ENCODE measurements around the gene DEPDC5.
A peak's percentile ranks its signal among the peaks of the same experiment; 100 is the strongest.

The DEPDC5 gene

DNA sequence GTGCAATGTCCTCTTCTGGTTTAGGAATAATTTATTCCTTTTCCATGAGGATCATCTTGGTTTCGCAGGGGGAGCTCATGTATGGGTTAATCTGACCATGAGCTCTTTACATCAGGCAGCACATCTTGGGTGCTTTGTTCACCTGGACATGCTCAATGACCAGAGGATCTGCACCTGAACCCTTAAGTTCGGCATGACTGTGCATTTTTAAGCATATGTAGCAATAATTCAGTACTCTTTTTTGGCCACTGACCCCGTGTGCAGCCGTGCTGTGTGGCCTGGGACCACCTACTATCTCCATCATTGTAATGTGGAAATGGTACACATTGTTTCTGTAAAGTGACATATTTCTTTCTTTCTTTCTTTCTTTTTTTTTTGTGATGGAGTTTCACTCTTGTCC is 62.9 kb downstream of the DEPDC5 start:
- no peak for DNase-seq

DNA sequence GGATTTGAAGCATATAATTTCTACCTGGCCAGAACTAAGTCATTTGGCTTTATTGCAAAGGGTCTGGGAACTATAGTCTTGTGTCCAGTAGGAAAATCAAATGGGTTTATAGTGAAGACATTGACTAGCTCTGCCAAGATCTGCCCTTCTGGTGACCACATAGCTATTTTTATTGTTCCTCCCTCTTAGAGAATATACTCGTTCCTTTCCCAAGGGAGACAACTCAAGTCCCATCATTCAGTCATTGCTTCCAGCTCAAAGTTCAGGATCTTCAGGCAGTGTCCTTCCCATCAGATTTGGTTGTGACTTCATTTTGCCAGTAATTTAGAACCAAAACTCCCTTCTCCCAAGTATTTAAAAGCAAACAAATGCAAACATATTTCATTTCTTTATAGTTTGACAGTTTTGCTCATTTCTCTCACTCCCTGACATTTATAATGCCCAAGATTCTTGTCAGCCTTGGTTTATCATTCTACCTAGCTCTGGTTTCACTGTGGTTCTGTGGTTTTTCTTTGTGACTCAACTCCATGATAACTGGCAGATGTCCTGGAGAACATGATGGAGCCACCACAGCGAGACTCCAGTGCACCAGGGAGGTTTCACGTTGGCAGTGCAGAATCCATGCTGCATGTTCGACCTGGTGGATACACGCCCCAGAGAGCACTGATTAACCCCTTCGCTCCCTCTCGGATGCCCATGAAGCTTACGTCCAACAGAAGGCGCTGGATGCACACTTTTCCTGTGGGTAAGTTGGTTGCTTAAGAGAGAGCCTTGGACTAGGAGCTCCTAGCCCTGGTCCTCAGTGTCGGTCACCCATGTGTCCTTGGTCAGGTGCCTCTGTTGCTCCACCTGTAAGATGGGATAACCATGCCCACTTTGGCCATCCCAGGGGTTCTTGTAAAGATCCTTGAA is 64.9 kb downstream of the DEPDC5 start:
- DNase-seq: no peak

DNA sequence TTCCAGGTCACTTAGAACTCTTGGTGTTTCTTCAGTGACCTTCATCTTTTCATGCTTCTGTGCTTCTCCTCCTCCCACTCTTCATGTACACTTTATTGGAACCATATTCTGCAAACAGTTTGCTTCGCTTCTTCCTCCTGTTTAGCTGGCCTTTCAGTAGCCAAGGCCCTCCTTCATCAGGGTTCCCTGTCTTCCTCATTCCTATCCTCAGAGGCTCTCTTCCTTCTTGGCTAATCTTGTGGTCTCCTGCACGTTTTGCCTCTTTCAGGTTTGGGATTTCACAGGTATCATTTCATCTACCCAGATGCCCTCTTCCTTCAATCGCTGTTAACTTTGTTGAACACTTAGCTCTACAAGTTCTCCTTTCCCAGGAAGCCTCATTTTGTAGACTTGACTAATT is 66.8 kb downstream of the DEPDC5 start:
- no peak for DNase-seq

DNA sequence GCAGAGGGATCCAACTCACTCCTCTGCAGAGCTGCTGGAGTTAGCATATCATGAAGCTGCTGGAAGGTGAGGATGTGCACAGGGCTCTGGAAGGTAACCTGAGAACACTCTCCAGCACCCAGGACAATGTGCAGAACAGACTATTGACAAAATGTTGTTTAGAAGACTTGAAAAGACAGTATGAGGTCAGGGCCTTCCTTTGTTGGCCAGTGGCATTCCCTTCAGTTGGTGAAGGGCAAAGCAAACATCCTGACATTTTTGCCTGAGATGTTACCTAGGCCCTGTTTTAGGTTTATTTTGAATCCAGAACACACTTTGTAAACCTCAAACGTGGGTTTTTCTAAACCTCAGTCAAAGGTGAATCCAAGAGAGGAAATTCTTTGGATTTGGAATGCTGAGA is 67.8 kb downstream of the DEPDC5 start:
- DNase-seq: no peak

DNA sequence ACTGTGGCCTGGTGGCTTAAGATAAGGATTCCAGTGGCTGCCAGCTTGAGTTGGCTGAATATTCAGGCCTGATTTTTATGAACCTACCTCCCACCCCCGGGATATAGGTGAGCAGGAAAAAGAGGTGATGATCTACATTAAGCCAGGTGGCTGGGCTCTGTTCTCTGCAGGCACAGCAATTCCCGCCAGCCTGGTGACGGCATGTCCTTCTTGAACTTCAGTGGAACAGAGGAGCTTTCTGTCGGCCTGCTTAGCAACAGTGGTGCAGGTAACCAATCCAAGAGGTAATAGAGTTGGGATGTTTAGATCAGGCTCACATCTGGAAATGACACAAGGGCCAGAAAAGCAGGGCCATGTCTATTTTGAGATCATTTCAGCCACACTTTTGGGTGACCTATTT is 68.7 kb downstream of the DEPDC5 start:
- no peak for DNase-seq

DNA sequence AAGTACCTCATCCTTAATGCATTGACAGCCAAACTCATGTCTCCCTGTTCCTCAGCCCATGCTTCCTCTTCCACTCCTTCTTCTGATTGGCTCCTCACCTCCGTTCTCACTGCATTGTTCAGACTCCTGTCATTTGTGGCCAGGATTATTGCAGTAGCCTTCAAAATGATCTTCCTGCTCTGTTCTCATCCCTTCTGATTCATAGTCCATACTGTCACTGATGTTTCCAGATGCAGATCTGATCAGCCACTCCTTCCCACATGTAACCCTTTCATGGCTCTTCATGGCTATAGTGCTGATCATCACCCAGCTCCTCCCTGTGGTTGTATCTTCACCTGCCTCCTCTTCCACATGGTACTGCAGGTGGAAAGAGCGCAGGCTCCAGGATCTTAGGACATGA is 71.7 kb downstream of the DEPDC5 start:
- DNase-seq: no peak

DNA sequence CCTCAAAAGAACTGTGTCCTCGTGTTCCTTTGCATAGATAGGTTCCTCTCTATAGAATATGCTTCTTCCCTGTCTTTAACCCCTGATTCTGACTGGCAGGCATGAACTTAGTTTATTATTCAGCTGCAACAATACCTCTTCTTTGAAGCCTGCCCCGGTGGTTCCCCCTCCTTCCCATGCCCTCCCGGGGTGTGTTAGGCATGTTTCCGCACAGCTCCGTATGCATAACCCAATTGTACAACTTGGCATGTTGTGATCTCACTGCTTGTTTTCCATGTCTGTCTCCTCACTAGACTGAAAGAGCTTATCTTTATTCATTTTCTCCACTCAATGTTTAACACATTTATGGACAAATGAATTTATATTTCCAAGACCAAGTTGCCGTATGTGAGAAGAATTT is 72.6 kb downstream of the DEPDC5 start:
- no peak for DNase-seq

DNA sequence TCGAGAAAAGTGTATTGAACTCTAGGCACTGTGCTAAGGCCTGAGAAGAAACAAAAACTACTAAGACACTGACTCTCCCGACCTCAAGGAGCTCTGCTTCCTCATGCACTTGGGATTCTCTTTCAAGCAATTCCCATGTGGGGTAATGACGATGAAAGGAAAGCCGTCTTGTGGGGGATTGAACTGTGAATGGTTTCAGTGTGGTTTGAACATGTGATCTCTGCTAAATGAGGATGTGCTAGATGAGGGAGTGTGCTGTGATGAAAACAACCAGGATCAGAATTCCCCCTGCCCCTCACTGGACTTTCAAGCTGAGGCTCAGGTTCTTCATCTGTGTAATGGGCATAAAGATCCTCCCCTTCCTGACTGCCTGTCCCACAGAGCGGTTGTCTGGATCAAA is 74.9 kb downstream of the DEPDC5 start:
- DNase-seq: no peak

DNA sequence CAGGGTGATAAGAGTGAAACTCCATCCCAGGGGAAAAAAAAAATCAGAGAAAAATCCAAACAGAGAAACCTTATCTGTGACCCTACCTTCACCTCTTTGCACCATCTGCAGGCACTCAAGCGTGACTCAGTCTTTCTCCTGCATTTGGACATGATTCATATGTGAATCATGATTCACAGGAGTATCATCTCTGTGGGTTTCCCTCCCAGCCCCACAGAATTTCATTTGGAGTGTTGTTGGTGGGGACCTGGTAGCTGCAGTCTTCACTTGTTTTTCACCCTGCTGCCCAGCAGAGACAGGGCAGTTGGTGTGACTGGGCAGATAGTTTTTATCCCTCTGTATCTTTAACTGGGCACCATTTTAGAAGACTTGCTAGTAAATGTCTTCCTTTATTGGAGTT is 75.7 kb downstream of the DEPDC5 start:
- DNase-seq: peak; percentile 12

DNA sequence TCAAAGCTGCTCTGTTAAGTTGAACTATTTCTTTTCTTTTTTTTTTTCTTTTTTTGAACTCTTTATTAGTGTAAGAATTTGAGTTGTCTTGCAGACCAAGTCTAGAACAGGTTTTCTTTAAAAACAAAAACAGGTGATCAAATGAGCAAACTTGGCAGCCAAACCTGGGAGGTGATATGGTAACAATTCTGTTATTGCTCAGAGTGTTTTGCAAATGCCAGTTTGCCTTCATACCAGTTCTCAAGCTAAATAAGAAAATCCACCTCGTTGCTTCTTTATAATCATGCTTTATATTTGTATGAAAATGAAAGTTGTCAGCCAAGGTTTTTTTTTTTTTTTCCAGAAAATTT is 76.9 kb downstream of the DEPDC5 start:
- no peak for DNase-seq

DNA sequence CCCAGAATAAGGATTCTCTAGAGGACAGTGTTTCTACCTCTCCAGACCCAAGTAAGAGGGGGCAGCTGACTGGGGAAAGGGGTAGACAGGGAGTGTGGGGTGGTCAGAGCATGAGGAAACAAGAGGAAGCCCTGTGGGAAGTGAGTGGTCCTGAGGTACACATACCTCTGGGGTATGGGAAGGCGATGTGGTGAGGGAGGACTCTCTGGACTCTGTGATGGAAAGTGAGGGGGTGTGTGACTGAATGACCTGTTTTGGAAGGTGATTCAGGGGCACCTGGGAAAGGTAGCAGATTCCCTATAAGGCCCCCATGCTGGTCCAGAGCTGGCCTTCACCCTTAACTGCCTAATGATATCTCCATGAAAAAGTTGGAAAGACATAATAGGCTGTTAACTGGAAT is 80.1 kb downstream of the DEPDC5 start:
- no peak for DNase-seq

DNA sequence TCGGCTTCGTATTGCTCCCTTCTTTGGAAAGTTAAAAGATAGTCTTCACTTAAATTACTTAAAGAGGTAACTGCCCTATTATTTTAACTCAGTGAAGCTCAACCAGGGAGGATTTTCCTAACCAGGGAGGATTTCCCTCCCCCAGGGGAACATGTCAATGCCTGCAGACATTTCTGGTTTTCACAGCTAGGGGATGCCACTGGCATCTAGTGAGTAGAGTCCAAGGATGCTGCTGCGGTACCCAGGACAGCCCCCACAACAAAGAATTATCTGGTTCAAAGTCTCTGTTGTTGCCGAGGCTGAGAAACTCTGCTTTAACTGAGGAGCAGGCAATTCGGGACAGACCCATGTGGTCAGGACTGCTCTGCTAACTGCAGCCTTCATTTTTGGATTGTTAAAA is 82.2 kb downstream of the DEPDC5 start:
- no peak for DNase-seq

DNA sequence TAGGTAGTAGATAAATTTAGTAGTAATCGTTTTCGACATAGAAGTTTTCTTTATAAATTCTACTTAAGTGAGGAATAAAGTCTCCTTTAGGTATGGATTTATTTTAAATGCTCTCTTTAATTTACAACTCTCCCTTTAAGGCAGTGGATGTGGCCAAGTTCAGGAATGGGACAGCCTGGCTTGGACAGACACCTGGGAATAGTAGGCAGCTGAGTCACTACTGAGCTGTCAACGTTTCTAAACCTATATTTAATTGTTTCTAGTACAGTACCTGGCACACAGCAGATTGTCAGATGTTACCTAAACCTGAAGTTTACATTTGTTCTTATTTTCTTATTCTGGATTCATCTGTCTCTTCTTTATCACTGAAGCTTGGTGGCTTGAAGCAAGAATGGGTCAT is 85.1 kb downstream of the DEPDC5 start:
- DNase-seq: no peak

DNA sequence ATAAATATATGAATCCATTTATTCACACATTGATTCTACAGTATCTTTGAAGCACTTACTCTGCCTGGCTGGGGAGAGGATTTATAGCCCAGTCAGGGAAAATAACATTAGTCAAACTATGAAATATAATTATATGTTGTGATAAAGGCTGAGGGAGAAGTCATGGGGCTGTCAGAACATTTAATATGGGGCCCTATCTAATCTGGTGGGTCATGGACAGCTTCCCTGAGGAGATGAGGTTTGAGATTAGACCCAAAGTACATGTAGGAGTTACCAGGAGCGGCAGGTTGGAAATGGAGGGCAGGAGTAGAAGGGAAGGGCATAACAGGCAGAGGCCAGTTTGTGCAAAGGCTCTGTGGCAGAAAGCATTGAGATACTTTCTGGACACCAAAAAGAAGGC is 86.2 kb downstream of the DEPDC5 start:
- no peak for DNase-seq

DNA sequence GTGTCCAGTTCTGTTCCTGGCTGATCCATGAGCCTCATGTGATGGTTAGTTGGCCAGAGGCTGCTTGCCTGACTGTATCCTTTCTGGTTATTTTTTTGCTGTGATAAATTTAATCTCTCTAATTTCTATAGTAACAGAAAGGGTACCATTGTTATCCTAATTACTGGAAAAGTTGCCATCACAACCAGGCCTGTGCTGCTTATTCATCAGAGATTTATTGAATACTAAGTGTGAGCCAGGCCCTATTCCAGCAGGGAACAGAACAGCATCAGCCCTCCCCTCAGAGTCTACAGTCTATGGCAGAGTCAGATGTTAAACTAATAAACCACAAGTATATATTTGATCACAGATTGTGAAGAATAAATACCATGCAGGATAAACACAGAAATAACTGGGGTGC is 86.8 kb downstream of the DEPDC5 start:
- no peak for DNase-seq

DNA sequence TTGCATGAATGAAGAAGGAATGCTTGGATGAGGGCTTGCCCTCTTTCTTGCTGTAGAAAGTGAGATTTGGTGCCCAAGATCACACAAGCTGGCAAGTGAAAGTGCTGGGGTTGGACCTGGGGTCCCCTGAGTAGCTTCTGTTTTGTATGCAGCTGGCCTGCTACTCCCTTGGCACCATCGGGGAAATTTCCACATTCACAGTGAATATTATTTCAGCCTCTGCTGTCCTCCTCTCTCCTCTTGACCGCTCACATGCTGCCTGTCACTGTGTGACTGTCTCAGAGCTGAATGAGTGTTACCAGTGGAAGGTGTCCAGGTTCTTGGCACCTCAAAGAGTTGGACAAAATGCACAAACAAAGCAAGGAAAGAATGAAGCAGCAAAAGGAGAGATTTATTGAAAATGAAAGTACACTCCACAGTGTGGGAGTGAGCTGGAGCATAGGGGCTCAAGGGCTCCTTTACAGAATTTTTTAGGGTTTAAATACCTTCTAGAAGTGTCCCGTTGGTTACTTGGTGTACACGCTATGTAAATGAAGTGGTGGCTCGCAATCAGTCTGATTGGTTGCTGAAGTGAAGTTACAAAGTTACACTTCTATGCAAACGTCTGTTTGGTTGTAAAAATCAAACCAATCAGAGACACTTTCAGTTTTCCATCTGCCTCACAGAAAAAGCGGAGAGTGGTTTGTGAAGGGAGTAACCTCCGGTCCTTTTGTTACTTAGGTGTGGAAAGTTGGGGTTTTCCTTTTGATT is 87.4 kb downstream of the DEPDC5 start:
- DNase-seq: no peak

DNA sequence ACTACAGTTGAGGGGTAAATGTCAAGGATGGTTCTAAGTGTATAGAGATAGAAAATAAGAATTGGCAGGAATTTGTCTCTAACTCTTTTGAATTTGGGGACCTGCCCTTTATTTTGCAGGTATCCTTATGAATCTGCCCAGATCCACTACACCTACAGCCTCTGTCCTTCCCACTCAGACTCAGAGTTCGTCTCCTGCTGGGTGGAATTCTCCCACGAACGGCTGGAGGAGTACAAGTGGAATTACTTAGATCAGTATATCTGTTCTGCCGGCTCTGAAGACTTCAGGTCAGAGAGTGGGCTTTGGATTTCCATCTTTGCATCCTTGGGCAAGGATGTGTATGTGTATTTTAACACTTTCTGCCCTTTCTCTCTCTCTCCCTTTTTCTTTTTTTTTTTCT is 89.7 kb downstream of the DEPDC5 start:
- no peak for DNase-seq

DNA sequence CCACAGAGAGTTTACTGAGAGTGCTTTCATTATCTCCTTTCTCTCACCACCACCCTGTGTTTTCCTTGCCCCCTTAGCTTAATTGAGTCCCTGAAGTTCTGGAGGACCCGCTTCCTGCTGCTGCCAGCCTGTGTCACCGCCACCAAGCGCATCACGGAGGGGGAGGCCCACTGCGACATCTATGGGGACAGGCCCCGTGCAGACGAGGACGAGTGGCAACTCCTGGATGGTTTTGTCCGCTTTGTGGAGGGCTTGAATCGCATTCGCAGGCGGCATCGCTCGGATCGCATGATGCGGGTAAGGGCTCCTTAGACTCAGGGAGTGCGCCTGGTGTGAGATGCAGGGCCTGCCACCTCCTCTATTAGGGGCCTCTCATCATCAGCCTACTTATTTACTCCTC is 91.1 kb downstream of the DEPDC5 start:
- DNase-seq: no peak

DNA sequence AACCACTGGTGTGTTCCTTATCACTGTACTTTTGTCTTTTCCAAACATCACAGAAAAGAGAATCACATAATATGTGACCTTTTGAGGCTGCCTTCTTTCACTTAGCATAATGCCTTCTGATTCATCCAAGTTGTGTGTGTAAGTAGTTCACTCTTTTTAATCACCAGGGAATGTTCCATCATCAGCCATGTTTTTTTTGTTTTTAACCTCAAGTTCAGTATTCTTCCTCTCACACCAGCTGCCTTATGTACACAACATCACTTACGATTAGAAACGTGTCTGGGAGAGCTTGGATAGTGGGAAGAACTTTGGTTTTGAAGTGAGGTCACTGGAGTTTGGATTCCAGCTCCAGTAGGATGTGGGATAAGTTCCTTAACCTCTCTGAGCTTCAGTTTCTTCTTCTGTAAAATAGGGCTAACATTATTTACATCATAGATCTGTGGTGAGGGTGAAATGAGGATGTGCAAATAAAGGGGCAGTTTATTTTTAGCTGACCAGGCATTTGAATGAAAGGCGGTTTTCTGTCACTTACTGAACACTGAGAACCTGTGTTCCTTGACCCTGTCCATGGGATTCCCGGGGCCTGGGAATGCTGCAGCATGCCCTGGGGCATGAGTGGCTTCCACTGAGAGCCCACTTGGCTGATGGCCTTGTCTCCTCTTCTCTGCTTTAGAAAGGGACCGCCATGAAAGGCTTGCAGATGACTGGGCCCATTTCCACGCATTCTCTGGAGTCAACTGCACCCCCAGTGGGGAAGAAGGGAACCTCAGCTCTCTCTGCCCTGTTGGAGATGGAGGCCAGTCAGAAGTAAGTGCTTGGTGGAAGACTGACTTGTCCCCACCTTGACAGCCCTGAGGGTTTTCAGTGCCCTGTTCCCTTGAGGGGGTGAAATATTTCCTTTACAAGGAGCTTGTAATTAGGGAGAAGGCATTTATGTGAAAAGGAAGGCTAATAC is 92.6 kb downstream of the DEPDC5 start:
- no peak for DNase-seq

DNA sequence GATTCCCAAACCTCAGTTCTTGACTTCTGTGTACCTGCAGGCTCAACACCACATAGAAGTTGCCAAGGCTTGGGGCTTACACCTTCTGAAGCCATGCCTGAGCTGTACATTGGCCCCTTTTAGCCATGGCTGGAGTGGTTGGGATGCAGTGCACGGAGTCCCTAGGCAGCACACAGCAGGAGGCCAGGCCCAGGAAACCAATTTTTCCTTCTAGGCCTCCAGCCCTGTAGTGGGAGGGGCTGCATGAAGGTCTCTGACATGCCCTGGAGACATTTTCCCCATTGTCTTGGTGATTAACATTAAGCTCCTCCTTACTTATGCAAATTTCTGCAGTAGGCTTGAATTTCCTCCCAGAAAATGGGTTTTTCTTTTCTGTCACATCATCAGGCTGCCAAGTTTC is 94.6 kb downstream of the DEPDC5 start:
- DNase-seq: no peak

DNA sequence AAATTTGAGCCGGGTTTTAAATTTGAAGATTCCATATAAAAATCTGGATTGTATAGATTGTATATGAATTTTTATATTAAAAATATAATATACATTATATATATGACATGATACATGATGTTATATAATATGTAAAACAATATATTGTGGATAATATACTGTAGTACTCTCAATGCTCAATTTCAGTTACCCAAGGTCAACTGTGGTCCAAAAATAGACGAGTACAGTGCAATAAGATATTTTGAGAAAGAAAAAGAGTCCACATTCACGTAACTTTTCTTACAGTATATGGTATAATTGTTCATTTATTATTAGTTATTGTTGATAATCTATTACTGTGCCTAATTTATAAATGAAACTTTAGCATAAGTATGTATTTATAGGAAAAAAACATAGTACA is 96.3 kb downstream of the DEPDC5 start:
- DNase-seq: no peak

DNA sequence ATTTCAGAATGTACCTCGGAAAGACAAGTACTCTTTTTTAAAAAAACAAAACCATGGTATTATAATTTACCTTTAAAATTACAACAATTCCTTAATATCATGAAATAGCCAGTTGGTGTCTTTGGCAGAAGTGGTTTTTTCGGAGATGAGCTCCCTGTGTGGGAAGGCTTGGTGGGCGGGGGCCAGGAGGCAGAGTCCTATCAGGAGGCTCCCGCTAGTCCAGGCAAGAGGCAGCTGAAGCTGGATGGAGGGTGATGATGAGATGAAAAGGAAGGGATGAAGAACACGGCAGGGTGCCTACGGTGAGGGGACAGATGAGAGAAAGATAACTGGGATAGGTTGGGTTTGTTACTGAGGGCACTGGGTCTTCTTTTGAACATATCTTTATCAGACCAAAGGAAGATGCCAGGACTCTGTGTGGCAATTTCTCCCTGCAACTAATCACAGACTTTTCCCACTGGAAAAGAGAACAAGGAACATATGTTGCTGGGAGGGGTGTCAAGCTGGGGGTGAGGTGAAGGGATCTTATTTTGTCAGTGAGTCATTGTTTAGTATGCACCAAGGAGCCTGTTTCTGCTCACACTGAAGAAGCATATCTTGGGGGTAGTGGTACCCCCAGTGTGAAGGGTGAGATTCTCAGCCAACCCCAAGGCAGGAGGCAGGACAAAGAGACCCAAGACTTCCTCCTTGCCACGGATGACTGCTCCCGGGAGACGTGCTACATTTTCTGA is 99.0 kb downstream of the DEPDC5 start:
- DNase-seq: no peak
